ENCODE measurements around the gene WDR27.

WDR27 gene

GRCh38 chr6:169707772-169708171 lies 5.9 kb upstream of the WDR27 start:
- DNase-seq, result no peak

- DNase-seq, result no peak
Observed at GRCh38 chr6:169702840-169703246, 1.0 kb upstream of the WDR27 start.

- no peak for DNase-seq
Observed at GRCh38 chr6:169701311-169701953, 397 bp downstream of the WDR27 start.

- no peak for DNase-seq
Observed at GRCh38 chr6:169700296-169700695, 1.5 kb downstream of the WDR27 start.

GRCh38 chr6:169697115-169697514 lies 4.7 kb downstream of the WDR27 start:
- DNase-seq, result peak in 1 of 2 donors; percentile 6

GRCh38 chr6:169695131-169695530 lies 6.7 kb downstream of the WDR27 start:
- DNase-seq, result no peak

GRCh38 chr6:169692516-169692915 lies 9.3 kb downstream of the WDR27 start:
- no peak for DNase-seq

GRCh38 chr6:169691260-169691659 lies 10.6 kb downstream of the WDR27 start:
- DNase-seq, result no peak

GRCh38 chr6:169689287-169689686 lies 12.5 kb downstream of the WDR27 start:
- DNase-seq, result no peak

- no peak for DNase-seq
Observed at GRCh38 chr6:169685860-169686259, 16.0 kb downstream of the WDR27 start.

- no peak for DNase-seq
Observed at GRCh38 chr6:169684056-169684455, 17.8 kb downstream of the WDR27 start.

- no peak for DNase-seq
Observed at GRCh38 chr6:169678342-169678741, 23.5 kb downstream of the WDR27 start.

GRCh38 chr6:169677096-169677495 lies 24.7 kb downstream of the WDR27 start:
- no peak for DNase-seq

- DNase-seq, result no peak
Observed at GRCh38 chr6:169675011-169675410, 26.8 kb downstream of the WDR27 start.

GRCh38 chr6:169671563-169671962 lies 30.3 kb downstream of the WDR27 start:
- DNase-seq, result no peak

GRCh38 chr6:169669889-169670288 lies 31.9 kb downstream of the WDR27 start:
- DNase-seq, result no peak

GRCh38 chr6:169669147-169669546 lies 32.7 kb downstream of the WDR27 start:
- no peak for DNase-seq

GRCh38 chr6:169668203-169668847 lies 33.5 kb downstream of the WDR27 start:
- no peak for DNase-seq

GRCh38 chr6:169667716-169668115 lies 34.1 kb downstream of the WDR27 start:
- DNase-seq, result no peak

- DNase-seq, result no peak
Observed at GRCh38 chr6:169666441-169666840, 35.4 kb downstream of the WDR27 start.

- DNase-seq, result no peak
Observed at GRCh38 chr6:169665289-169665688, 36.5 kb downstream of the WDR27 start.

GRCh38 chr6:169664227-169664626 lies 37.6 kb downstream of the WDR27 start:
- no peak for DNase-seq

- DNase-seq, result no peak
Observed at GRCh38 chr6:169663468-169663867, 38.4 kb downstream of the WDR27 start.

GRCh38 chr6:169661391-169661756 lies 40.5 kb downstream of the WDR27 start:
- no peak for DNase-seq
